GM13977 (cell line): ENCODE results near the gene GABRB1.

Experiments
- DNase-seq: peaks from one replicate; pipeline ENCODE4 v3.0.0; 2012; ENCODE audit warnings: low spot score
- in situ Hi-C: fragments of 300-500 bp; cut with MboI; formaldehyde crosslinking; loops from one replicate; pipeline ENCODE4 v1.12.0; 2022; ENCODE audit warnings: low sequenced_read_pairs, low pct_unique_long_range_greater_than_20kb, mixed read lengths, inconsistent platforms; ENCODE audit not compliant: unreplicated experiment
- TF ChIP-seq, protein P1 (sequence below): IDR thresholded peaks from 2 replicates; pipeline ENCODE4 v1.5.1; 2012; ENCODE audit warnings: mild to moderate bottlenecking, control low read depth; ENCODE audit not compliant: insufficient read depth; ENCODE audit errors: extremely low read depth, missing control alignments

The GABRB1 gene

DNA sequence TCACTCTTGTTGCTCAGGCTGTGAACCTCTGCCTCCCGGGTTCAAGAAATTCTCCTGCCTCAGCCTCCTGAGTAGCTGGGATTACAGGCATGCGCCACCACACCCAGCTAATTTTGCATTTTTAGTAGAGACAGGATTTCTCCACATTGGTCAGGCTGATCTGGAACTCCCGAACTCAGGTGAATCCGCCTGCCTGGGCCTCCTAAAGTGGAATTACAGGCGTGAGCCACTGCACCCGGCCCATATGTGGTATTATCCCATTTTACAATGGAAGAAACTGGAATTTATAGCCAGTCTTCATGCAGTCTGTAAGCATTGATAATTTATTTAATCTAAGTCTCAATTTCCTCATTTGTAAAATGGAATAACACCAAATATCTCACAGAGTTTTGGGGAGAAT lies 161.8 kb downstream of the GABRB1 start:
- DNase-seq: no peak
- in situ Hi-C loops: no loop called here

DNA sequence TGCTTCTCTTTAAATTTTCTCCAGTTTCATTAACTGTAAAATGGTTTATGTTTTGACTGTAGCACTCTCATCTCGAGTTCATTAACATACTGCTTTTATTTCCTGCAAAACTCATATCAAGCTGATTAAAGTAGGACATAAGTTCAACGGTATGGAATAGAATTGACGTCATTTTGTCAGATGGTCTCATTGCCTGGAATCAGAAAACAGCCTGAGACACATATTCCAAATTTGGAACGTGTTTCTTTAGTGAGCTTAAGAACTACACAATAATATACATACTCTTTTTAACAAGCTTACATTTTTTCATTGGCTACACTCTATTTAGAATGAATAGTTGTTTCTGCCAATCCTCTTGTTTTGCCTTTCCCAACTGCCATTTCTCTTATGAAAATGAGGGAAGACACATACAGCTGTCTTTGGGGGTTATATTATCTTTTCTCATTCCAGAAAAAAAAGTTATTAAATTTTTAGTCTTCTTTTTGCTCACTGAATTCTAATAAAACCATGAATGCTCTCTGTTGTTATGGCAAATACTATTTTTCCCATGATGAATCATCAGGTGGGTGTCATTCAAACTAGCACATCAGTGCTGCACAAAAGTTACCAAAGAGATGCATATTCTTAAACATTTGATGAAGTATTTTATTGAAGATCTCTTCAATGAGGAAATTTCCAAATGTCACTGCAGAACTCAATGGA lies 162.8 kb downstream of the GABRB1 start:
- no peak for DNase-seq
- in situ Hi-C loops: no loop called here
- TF ChIP-seq, protein P1, sequence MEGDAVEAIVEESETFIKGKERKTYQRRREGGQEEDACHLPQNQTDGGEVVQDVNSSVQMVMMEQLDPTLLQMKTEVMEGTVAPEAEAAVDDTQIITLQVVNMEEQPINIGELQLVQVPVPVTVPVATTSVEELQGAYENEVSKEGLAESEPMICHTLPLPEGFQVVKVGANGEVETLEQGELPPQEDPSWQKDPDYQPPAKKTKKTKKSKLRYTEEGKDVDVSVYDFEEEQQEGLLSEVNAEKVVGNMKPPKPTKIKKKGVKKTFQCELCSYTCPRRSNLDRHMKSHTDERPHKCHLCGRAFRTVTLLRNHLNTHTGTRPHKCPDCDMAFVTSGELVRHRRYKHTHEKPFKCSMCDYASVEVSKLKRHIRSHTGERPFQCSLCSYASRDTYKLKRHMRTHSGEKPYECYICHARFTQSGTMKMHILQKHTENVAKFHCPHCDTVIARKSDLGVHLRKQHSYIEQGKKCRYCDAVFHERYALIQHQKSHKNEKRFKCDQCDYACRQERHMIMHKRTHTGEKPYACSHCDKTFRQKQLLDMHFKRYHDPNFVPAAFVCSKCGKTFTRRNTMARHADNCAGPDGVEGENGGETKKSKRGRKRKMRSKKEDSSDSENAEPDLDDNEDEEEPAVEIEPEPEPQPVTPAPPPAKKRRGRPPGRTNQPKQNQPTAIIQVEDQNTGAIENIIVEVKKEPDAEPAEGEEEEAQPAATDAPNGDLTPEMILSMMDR: no peak

More for the DNA sequence above, 161.8 kb downstream of the GABRB1 start:
- TF ChIP-seq, protein P1: no peak

DNA sequence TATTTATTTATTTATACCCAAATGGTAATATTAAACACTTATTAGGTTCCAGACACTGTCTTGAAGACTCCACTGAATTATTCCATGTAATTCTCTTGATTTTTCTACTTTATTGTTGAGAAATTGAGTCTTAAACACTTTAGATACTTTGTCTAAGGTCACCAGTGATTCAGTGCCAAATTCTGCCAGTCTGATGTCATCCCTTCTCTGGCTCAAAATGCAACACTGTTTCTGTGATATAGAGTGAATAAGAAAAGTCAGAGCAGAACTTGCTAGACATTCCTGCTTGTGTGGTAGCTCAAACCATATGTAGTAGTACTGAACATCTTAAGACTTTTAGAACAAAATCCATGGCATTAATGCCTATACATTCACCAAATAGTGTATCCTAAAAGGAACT lies 164.3 kb downstream of the GABRB1 start:
- DNase-seq: no peak
- in situ Hi-C loops: no loop called here

DNA sequence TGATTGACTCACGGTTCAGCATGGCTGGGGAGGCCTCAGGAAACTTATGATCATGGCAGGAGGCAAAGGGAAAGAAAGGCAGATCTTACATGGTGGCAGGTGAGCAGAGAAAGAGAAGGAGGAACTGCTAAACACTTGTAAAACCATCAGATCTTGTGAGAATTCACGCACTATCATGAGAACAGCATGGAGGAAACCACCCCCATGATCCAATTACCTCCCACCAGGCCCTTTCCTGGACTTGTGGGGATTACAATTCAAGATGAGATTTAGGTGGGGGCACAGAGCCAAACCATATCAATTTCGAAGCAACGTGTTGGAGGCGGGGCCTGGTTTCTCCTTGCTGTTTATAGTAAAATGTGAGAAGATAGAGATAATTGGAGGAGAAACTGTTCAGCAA lies 167.4 kb downstream of the GABRB1 start:
- DNase-seq: no peak
- in situ Hi-C loops: no loop called here

More for the DNA sequence above, 164.3 kb downstream of the GABRB1 start:
- TF ChIP-seq, protein P1: no peak

DNA sequence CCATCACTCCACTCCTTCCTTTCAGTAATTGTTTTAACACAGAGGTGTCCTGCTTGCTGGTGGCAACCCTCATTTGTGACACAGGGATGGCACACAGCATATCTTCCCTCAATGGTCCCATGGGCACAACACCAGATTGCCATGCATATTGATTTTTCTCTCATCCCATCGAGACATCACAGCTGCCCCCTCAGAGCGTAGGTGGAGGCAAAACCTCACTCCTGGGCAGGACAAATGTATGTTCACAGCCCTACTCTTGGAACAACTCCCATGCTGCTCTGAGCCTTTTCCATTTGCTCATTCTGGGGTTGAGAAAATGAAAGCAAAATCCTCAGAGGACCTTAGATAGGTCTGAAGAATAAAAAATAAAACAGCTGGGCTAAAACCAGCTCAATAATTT lies 172.2 kb downstream of the GABRB1 start:
- in situ Hi-C loops: no loop called here
- TF ChIP-seq, protein P1: no peak
- no peak for DNase-seq

More for the DNA sequence above, 167.4 kb downstream of the GABRB1 start:
- TF ChIP-seq, protein P1: no peak

DNA sequence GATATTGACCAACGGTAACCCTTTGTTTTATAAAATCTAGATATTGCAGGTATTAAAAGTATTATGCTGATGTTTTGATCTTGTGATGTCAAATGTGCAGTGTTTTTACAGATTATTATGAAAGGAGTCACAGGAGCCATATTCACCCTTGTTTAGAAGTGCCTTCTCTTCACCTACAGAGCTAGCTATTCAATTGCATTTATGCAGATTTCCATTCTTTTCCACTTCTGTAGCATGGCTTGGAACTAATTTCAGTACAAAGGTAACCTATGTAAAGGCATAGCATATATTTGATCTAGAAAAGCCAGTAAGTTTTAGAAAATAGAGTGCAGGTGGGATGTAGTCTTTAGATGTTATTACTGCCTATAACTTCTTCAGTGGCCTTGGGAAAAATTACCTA lies 176.2 kb downstream of the GABRB1 start:
- no peak for DNase-seq
- TF ChIP-seq, protein P1: no peak
- in situ Hi-C loops: no loop called here

DNA sequence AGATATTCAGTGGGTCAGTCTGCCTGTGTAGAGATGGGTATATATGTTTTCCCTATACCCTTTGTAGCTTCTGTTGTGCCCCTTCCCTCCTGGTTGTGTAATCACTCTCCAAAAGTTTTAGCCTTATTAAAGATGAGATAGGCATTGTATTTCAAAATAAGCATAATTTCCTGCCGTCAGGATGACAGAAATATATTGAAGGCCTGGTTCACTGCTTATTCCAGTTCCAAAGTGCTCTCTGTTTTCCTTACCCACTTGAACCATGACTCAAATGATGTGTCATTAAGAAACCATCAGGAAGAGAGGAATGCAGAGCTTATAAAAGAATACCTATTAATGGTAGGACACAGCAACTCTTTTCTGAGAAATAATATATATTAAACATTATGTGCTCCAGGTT lies 178.5 kb downstream of the GABRB1 start:
- TF ChIP-seq, protein P1: no peak
- in situ Hi-C loops: no loop called here
- no peak for DNase-seq
